GF-D8 (cell line): Measurements from ENCODE around the gene PRPF19.
A peak's percentile ranks its signal among the peaks of the same experiment; 100 is the strongest.

Experiments used
- DNase-seq: peaks from one replicate; lab custom pipeline; 2025; lab: John Stamatoyannopoulos, UW

Gene PRPF19

DNA sequence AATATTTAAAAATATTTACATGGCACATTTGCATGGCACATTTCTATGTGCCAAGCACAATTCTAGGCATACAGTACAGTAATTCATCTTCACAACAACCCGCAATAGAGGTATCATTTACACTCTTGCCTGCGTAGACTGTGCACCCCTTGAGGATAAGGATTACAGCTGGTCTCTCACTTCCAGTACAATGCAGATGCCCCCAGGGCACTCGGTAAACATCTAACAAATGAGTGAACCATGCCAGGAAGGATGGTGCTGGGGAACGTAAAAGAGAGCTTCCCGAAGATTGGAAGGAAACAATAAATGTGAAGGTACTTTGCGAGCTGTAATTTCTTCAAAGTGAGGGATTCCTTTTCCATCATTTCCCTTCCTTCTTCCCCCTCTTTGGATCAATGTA is 1.3 kb downstream of the PRPF19 start:
- no peak for DNase-seq

DNA sequence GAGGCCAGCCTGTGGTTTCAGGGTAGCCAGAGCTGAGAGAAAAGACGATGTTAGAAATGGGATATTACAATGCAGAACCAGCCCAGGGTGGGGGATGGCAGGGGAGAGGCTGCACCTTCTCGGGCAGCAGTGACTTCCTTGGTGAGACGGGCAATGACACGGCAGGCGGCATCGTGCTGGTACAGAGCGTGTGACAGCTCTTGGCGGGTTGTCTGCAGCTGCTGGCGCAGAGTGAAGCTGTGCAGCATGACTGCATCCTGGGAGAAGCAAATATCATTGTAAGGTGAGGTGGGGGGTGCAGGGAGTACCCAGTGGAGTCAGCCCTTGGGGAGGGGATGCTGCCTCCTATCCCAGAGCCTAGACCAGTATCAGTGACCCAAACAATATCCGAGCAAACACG is 3.8 kb downstream of the PRPF19 start:
- DNase-seq: no peak

DNA sequence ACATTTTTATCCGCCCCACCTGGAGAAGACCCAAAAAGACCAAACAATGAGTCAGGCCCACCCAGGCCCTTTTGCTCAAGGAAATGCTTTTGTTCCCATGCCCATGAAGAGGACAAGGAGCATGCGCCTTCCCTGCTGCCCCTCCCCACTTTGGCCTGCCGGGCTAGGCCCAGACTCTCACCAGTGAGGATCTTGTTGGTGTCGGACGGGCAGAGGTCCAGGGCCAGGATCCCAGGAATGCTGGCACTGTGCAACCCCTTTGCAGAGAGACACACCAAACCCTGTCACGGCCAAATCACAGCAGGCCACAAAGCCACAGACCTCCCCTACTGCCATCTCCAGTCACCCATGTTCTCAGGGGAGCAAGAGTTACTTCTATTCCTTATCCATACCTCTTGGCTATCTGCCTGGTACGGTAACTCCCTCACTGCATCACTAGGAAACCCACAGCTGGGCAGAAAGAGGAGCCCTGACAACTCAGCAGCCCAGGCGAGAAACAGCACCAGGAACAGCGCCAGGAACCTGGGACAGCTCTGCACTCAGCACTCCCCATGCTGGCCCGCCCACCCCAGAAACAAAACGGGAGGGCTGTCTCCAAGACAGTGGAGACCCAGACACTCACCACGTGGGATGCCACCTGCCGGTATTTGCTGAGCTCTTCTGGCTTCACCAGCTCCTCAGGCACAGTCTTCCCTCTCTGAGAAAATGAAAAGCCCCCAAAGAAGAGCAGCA is 5.5 kb downstream of the PRPF19 start:
- DNase-seq: no peak

DNA sequence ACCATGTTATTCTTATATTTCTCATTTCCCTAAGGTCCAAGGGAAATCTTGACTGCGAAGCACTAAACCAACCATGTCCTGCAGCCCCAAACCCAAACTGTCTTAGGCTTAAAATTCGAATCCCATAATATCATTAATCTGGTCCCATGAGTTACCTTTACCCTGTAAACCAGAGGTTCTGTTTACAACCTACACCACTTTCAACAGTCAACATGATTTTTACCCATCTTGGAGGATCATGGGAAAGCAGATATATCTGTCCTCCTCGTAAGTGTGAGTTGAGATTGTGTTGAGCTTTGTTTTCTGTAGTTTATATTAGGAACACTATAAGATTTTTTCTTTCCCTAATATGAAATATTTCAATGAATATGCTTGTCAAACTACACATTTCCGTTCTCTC is 6.4 kb downstream of the PRPF19 start:
- no peak for DNase-seq

DNA sequence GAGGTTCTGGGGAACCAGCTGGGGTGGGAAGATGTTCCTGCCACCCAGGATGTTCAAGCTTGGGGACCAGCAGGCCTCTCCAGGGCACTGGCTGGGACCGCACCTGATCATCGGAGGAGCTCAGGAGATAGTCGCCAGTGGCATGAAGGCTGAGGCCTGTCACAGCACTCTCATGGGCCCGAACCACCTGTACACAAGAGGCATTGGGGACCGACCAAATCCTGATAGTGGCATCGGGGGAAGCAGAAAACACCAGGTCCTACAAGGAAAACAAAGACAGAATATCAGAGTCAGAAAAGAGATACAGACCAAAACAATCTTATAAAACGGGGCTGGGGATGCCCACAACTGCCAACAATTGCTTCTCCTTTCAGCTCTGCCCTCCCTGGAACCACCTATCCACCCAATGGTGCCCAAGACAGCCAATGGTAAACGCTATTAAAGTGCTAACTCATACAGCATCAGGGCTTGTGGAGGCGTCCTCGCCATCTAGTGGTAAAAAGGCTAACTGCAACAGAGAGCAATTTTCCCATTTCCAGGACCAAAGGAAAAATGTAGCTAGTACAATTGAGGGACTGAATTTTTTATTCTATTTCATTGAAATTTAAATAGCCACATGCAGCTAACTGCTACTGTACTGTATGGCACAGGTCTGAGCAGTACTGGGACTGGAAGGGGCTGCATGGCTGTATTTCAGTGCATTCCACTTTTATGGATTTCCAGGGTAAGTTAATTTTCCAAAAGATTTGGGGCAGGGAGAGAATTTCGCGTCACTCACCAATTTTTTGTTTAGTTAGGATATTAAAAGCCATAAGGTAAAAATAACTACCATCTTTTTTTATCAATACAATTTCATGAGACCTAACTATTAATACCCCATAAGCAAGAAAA is 7.1 kb downstream of the PRPF19 start:
- DNase-seq: no peak

DNA sequence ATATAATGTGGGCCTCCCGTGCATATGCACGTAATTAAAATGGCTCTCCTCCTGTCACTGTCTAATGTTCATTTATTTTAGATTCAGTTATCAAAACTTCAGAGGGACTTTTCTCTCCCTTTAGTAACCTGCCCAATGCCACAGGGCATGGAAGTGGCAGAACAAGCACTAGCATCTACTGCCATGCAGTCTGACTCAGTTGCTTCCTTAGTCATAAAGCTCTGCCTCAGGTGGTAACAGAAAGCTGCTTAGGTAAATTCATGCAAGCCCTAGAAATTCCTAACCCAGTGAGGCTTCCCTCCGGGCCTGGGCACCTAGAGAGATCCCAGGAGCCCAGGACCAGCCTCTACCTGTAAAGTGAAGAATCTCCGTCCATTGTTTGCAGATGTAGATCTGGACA is 8.9 kb downstream of the PRPF19 start:
- DNase-seq: no peak

DNA sequence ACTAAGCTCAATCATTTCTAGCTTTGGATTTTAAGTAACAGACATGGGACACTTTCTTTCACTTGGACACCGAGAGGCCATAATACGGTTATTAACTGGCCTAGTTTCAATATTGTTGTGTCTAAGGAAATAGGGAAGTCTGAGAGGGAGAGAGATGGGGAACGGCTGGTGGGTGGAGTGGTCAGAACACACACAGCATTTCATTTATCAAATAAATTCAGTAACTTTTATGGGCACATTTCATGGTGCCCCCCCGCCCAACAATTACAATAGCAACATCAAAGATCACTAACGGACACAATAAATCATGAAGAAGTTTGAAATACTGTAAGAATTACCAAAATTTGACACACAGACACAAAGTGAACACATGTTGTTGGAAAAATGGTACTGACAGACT is 10.7 kb downstream of the PRPF19 start:
- DNase-seq: no peak

DNA sequence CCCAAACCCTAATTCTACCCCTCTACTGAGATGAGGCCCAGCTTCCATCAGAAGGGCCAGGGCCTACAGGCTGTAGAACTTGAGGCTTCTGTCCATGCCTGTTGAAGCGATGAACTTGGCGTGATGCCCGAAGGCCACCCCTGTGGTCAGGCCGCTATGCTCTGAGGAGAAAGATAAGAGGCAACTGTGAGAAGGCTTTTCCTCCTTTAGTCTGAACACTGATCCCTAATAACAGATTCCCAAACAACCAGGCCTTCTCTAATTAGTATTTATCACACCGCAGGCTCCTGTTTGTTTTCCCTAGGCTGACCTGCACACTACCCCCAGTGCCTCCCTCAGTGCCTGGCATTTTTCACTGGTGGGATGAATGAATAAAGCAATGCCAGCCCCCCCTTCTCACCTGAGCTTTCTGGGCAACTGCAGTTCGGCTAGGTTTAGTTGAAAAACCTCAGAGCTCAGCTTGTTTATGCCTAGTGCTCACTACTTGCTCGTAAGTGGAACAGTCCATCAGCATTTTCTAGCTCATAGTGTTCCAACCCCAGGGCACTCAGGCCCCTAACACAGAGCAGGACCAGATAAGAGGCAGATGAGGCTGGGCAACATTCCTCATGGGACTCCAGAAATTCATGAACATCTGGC is 15.2 kb downstream of the PRPF19 start:
- no peak for DNase-seq

DNA sequence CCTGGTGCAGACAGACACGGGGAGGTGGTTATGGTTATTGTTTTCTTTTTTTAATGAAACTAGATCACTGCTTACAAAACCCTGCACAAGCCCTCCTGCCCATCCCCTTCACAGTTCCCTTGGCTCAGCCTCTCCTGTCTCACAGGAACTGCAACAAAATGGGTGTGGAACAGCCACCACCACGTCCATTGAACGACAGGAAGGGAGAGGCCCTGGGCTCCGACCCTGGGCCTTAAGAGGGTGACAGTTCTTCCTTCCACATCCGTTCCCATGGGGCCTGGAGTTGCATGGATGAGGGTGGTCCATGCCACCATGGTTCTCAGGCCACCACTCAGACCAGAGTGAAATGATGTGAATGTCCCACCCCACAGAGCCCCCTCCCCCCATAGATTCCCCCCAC is 15.7 kb downstream of the PRPF19 start:
- no peak for DNase-seq

DNA sequence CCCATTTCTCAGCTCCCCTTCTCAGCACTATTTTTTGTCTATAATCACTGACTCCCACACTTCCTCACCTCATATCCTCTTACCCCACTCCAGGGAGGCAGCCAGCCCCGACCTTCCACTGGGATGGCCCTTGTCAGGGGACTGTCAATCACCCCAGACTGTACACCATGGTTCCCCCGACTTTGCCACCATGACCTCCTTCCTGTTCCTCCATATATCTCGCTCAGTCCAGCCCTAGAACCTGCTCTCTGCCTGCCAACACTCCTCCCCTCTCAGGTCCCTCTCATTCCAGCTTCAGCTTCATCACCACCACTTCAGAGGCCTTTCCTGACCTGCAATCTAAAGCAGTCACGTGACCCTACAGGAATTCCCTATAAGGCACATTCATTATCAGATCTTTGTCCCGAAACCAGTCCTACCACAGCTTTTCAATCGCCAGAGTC is 16.5 kb downstream of the PRPF19 start:
- no peak for DNase-seq

DNA sequence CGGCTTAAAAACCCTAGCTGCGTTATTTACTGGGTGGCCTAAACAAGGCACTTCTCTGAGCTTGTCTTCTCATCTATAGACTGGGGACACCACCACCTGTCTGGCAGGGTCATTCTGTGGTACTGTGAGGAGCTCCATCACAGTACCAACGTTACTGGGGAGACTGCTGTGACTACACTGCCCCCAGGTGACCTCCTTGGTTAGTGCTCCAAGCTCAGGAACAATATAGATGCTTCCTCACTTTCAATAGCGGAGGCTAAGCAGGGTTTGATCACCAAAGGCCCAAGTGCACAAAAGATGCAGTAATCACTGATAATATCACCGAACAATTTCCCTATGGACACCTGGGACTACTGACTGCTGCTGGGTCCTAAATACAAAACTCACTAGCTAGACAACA is 18.8 kb downstream of the PRPF19 start:
- DNase-seq: peak; percentile 32

DNA sequence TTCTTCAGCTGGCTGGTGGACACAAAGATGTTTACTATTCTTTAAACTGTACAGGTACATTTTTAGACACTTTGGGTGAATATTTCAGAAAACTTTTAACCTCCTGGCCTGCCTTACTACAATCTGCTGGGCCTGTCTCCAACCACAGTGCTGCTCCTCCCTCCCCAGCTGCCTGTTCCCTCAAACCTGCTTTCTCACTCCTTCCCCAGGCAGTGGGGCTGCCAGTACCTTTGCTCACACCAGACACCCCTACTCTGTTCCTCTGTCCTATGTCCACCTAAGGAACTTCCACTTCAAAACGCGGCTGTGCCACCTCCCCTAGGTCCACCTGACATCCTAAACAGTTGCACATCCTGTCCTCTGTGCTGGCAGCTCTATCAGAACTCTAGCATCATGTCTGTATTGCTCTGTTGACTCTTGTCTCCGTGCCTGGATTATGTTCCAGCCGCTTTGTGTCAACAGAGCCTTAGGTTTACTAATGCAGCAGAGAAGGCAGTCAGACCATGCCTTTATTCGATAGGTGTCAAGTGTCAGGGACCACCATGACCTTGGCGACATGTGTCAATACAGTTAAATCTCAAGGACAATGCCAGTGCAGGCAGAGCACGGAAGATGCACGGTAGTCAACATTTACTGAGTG is 25.6 kb downstream of the PRPF19 start:
- no peak for DNase-seq

DNA sequence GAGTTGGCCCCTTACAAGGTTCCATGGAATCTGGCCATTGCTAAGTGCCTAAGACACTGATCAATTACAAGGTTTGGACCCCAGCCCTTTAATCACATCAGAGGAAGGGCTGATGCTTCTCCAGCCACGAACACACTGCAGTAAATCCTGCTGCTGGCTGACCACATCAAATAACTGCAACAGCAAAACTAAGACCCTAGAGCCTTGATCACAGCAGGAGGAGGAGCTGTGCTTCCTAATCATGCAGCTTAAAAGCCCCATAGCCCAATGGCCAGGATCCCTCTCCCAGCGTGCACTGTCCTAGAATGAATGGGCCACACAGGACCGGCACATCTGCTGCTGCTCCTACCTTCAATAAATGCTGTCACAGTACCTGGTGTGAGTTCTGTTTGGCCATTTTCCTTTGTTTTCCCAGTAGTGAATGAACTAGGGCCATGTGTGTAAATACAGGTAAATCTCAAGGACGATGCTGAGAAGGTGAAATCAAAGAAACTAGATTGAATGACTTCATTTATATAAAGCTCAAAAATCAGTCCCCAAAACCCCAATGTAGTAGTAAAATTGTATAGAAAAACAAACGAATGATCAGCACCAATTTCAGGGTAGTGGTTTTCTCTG is 26.3 kb downstream of the PRPF19 start:
- DNase-seq: no peak

DNA sequence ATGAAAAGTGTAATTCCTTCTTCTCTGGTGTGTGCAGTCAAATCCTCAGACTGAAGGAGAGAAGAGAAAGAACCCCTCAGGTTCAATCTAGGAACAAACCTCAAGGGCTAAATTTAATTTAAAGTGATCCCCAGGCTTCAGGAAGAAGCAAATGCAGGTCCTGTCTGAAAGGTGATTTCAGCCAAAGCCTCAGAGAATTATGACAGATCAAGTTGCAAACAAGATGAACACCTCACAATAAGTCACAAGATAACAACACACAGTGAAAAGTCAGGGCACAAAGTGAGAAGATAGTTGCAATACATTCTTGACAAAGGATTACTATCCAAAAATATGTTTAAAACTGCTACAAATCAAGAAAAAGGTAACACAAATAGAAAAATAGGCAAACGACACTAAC is 27.3 kb downstream of the PRPF19 start:
- no peak for DNase-seq

DNA sequence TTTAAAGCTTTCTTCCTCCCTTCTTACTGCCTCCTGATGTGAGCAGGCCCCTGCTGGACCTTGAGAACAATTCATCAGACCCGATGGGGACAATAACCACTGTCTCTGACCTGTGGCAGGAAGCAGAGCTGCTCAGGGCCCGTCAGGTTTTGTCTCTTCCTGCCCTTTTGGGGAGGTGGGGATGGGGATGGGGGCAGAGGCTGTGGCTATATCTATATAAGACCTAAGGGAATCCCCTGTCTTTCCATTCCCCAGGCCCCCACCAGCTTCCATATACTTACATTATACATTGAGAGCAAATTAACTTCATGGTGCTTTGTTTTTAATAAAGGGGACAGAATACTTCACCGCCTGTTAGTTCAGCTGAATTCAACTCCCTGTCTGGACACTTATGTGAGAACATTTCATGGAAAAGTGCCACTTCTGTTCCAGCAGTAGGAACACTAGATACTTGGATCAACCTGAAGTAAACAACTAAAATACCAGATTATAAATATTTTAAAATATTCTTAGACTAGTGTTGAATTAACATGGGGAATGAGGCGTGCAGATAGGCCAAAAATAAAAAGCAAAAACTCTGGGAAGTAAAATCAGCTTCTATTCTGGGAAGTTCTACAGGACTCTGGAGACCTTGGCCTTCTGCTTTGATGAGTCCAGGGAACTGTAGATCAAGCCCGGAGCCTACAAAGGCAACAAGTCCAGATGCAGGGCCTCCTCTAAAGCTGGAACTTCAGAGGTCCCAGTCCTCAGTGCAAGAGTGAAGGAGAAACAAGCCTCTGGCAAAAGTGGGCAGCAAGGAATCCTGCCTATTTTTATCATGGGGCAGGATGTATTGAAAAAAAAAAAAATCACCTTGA is 27.9 kb downstream of the PRPF19 start:
- DNase-seq: no peak

DNA sequence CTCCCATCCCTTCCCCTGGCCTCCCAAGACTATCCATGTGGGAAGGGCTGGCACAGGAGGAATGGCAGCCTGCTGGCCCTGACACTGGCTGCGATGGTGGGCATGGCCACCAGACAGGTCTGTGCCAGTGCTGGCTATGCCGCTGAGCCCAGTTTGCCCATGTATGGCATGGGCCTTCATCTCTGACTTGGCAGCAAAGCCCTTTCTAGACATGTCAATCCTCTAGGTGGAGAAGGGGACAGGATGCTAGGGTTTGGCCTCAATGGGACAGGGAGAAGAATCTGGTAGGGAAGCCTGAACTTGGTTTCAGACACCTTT is 30.3 kb downstream of the PRPF19 start:
- DNase-seq: no peak

DNA sequence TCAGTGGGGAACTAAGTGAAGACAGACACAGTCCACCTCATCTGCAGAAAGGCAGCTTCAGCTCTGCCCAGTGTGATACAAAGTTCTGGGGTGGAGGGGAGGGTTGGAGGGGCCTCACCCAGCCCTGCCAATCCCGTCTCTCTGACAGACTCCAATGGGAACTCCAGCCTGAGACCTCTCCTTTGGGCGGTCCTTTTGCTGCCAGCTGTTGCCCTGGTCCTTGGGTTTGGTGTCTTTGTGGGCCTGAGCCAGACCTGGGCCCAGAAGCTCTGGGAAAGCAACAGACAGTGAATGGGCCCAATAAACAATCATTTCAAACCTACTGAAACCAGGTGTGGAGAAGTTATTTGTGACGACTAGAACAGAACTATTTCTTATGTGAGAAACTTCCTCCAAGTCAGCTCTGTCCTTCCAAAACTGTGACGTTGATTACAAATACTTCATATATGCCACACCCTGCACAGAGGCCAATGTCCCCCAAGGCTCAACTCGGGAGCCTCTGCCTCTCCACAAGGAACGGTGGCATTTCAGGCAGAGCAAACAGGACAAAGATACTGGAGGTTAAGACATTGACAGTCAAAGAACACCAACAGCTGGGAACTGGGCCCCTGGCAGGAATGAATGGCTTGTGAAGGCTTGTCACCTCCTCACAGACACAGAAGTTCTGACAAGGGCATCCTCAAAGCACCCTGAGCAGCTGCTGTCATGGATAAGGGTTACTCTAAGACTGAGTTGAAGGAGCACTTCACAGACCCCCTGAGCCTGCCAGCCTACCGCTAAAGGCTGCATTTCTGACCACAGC is 30.8 kb downstream of the PRPF19 start:
- DNase-seq: no peak

DNA sequence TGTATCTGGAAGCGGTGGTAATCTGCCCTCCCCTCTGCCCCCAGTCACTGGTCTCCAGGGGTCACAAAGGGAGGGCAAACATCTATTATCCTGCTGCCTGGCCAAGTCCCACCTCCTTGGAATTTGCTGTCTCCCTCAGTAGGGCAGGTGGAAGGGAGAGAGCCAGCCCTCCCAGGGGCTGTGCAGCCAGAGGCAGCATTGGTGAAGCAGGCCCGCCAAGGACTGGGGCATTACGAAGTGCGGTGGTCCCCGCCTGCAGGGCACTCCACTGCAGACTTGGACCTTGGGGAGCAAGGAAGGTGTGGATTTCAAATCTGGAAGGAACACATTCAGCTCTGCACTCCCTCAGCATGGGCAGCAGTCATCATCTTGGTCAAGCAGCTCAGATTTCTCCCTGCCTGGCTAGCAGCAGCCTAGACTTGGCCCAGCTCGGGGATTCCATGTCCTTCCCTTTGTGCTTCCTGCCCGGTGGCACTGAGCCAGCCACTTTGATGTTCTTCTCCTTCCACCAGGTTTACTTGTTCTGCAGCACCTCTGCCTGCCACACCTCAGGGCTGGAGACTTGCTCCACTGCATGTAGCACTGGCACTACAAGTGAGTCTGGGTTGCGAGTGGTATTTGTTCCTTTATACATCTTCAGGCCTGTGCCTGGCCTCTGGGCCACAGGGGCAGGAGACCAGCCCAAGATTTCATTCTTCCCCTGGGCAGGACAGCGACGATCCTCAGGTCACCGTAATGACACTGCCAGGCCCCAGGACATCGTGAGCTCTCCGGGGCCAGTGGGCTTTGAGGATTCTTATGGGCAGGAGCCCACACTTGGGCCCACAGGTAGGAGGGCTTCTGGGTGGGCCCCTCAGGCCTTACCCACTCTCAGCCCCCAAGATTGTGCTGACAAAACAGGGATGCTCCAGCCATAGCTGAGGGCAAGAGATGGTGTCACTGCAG is 31.7 kb downstream of the PRPF19 start:
- DNase-seq: no peak

DNA sequence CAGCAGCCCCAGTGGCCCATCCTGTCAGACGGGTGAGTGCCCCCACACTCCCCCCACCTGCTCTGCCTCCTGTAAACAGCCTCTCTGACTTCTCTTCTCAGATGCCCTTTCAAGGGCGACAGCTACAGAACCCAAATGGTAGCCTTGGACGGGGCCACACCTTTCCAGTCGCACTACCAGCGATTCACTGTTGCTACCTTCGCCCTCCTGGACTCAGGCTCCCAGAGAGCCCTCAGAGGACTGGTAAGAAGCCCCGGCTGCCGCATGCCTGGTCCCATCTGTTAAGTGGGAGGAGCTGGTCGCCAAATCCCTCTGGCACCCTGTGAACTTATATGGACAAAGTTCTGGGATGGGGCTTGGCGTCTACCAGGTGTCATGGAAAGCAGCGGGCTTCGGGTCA is 32.9 kb downstream of the PRPF19 start:
- DNase-seq: no peak
